CD4-positive, alpha-beta T cell (primary cell): ENCODE results near the gene ARL5C. TPM values are rescaled to one million over a fixed set of nuclear protein-coding genes. Genes with fewer than 3 reads are reported as not detected.

Experiments
- ATAC-seq: fragments of 200-7000 bp; cut with Tn5 transposase; one replicate; pipeline ENCODE4 v1.10.0; 2022; ENCODE audit warnings: mild to moderate bottlenecking; ENCODE audit not compliant: poor library complexity
- CTCF ChIA-PET: fragments of 350-600 bp; sonication (Branson Sonifier 250); formaldehyde crosslinking; loops from one replicate; lab custom pipeline; 2021; ENCODE audit warnings: antibody characterized with exemption, inconsistent platforms; lab: Charles Lee
- POLR2A ChIA-PET: fragments of 350-600 bp; sonication (Branson Sonifier 250); formaldehyde crosslinking; loops from one replicate; lab custom pipeline; 2021; ENCODE audit warnings: antibody characterized with exemption, inconsistent platforms; lab: Charles Lee
- DNase-seq, 14 experiments: peaks; one replicate each; pipeline ENCODE4 v3.0.0-alpha.2; 2013 to 2020; ENCODE audit warnings: mixed read lengths in 2 of 14
- H3K27ac ChIP-seq, 2 donors: one replicate each; pipeline versions ENCODE4 v1.5.1 to v1.7.0; 2013; ENCODE audit warnings: low read length in 2 of 2, low read depth in 1 of 2, mild to moderate bottlenecking in 1 of 2
- H3K27me3 ChIP-seq, 2 experiments: 1 replicate in 1 of 2; 2 replicates in 1 of 2; pipeline versions ENCODE4 v1.6.1 to v1.7.0; 2013; ENCODE audit warnings: low read length in 2 of 2, control low read depth in 1 of 2, mild to moderate bottlenecking in 1 of 2, moderate library complexity in 1 of 2; ENCODE audit not compliant: insufficient read depth in 2 of 2, control insufficient read depth in 1 of 2
- H3K36me3 ChIP-seq: one replicate; pipeline ENCODE4 v1.6.1; 2013; ENCODE audit warnings: low read length, control low read depth; ENCODE audit not compliant: insufficient read depth
- H3K4me1 ChIP-seq: one replicate; pipeline ENCODE4 v1.6.1; 2013; ENCODE audit warnings: low read length, control low read depth; ENCODE audit not compliant: insufficient read depth
- H3K4me3 ChIP-seq: one replicate; pipeline ENCODE4 v1.5.1; 2013; ENCODE audit warnings: mild to moderate bottlenecking, low read length, moderate library complexity
- H3K9me3 ChIP-seq, 2 experiments: 1 replicate in 1 of 2; 2 replicates in 1 of 2; pipeline versions ENCODE4 v1.6.1 to v1.7.0; 2013; ENCODE audit warnings: low read length in 2 of 2, mild to moderate bottlenecking in 2 of 2, control low read depth in 1 of 2, moderate library complexity in 1 of 2; ENCODE audit not compliant: control insufficient read depth in 1 of 2, insufficient read depth in 1 of 2
- H3K27ac Mint-ChIP-seq: one replicate; pipeline ENCODE4 v1.8.0; 2020; ENCODE audit warnings: mixed read lengths
- H3K27me3 Mint-ChIP-seq: one replicate; pipeline ENCODE4 v1.8.0; 2021; ENCODE audit warnings: mixed read lengths
- H3K36me3 Mint-ChIP-seq: one replicate; pipeline ENCODE4 v1.8.0; 2021; ENCODE audit warnings: low read depth, mixed read lengths
- H3K4me1 Mint-ChIP-seq: one replicate; pipeline ENCODE4 v1.8.0; 2021; ENCODE audit warnings: low read depth, mixed read lengths
- H3K4me3 Mint-ChIP-seq: one replicate; pipeline ENCODE4 v1.8.0; 2020; ENCODE audit warnings: mild to moderate bottlenecking, mixed read lengths
- H3K9me3 Mint-ChIP-seq: one replicate; pipeline ENCODE4 v1.8.0; 2020; ENCODE audit warnings: mixed read lengths
- CTCF ChIP-seq: fragments of 200-600 bp; IDR thresholded peaks from one replicate; pipeline ENCODE4 v1.8.0; 2022; ENCODE audit warnings: antibody characterized with exemption, mild to moderate bottlenecking
- intact Hi-C, 2 experiments: fragments of 100-400 bp; cut with DNase I in 1 of 2; cut with micrococcal nuclease in 1 of 2; formaldehyde crosslinking; loops; one replicate each; pipeline versions ENCODE4 v1.15.1 to v1.9.0; 2023 to 2025; cut with DNase I, micrococcal nuclease
- total RNA-seq, 174 experiments: library from RNA in 2 of 174; stranded (reverse) in 2 of 174; gene quantifications; one replicate each; pipeline ENCODE4 v1.2.3 and lab custom pipeline; 2021 to 2026

ARL5C gene
- total RNA-seq, 2 experiments from 2014 or later, result not detected

- no peaks in the 10 kb centered on the region for H3K27me3 ChIP-seq
- TF ChIP-seq CTCF, result no peak
- Mint-ChIP-seq H3K27me3 (no peaks in the 10 kb centered on the region), H3K4me1 (peaks cover 3% of the 10 kb centered on the region), H3K4me3 (no peak overlapping the region), H3K27ac (no peak overlapping the region), H3K9me3 (no peaks in the 10 kb centered on the region), H3K36me3 (peaks cover 23% of the 10 kb centered on the region)
- DNase-seq (no peak), ATAC-seq (no peak)
- POLR2A ChIA-PET, result interaction anchor here (0.9 kb wide), 1 partner anchor 47 kb away, joined by 3 read pairs; no protein-coding TSS in a partner anchor
- H3K27ac ChIP-seq, result no peak overlapping the region
- no peak overlapping the region for H3K4me3 ChIP-seq
- H3K9me3 ChIP-seq, result no peaks in the 10 kb centered on the region
- no peaks in the 10 kb centered on the region for H3K36me3 ChIP-seq
- H3K4me1 ChIP-seq, result peaks cover 4% of the 10 kb centered on the region
- intact Hi-C loops, result no loop called here
- CTCF ChIA-PET, result interaction anchor here (1.2 kb wide), 1 partner anchor 13 kb away, joined by 3 read pairs; no protein-coding TSS in a partner anchor
Measured at GRCh38 chr17:39139561-39139960, 26.4 kb downstream of the ARL5C start.

GRCh38 chr17:39139161-39139511, 26.8 kb downstream of the ARL5C start:
- no peaks in the 10 kb centered on the region for H3K36me3 ChIP-seq
- peaks cover 23% of the 10 kb centered on the region for H3K36me3 Mint-ChIP-seq
- H3K9me3 ChIP-seq, result no peaks in the 10 kb centered on the region
- no peaks in the 10 kb centered on the region for H3K4me1 Mint-ChIP-seq
- no peak overlapping the region for H3K4me3 ChIP-seq
- no peak for DNase-seq
- no peak for ATAC-seq
- no peak overlapping the region for H3K4me3 Mint-ChIP-seq
- H3K27me3 ChIP-seq, result no peaks in the 10 kb centered on the region
- no peaks in the 10 kb centered on the region for H3K27me3 Mint-ChIP-seq
- no peak overlapping the region for H3K27ac ChIP-seq
- H3K9me3 Mint-ChIP-seq, result no peaks in the 10 kb centered on the region
- ChIA-PET CTCF (interaction anchor here (1.2 kb wide), 1 partner anchor 14 kb away, joined by 3 read pairs; no protein-coding TSS in a partner anchor), POLR2A (no interaction called here)
- no peak for TF ChIP-seq CTCF
- peaks cover 2% of the 10 kb centered on the region for H3K4me1 ChIP-seq
- no peak overlapping the region for H3K27ac Mint-ChIP-seq
- intact Hi-C loops, result no loop called here

GRCh38 chr17:39138431-39139160, 27.4 kb downstream of the ARL5C start:
- H3K9me3 ChIP-seq, result no peaks in the 10 kb centered on the region
- no peak for TF ChIP-seq CTCF
- ChIA-PET POLR2A (no interaction called here), CTCF (interaction anchor here (1.2 kb wide), 1 partner anchor 14 kb away, joined by 3 read pairs; no protein-coding TSS in a partner anchor)
- Mint-ChIP-seq H3K27me3 (no peaks in the 10 kb centered on the region), H3K27ac (no peak overlapping the region), H3K36me3 (peaks cover 23% of the 10 kb centered on the region), H3K9me3 (no peaks in the 10 kb centered on the region), H3K4me3 (no peak overlapping the region), H3K4me1 (no peaks in the 10 kb centered on the region)
- ATAC-seq, result no peak
- intact Hi-C loops, result no loop called here
- H3K27me3 ChIP-seq, result no peaks in the 10 kb centered on the region
- H3K27ac ChIP-seq, result no peak overlapping the region
- H3K36me3 ChIP-seq, result no peaks in the 10 kb centered on the region
- no peak overlapping the region for H3K4me3 ChIP-seq
- no peaks in the 10 kb centered on the region for H3K4me1 ChIP-seq
- no peak for DNase-seq
